Measurements from ENCODE around the gene KRTAP10-8. TPM values are rescaled to one million over a fixed set of nuclear protein-coding genes. Genes with fewer than 3 reads are reported as not detected.
A peak's percentile ranks its signal among the peaks of the same experiment; 100 is the strongest.
"Not testable (repeated sequence)": the region's sequence is repeated elsewhere in the genome, so short reads cannot be mapped to it uniquely, and the experiment has no call there.

Gene KRTAP10-8
- total RNA-seq, 1 donor from 2014 or later, result not detected

DNA sequence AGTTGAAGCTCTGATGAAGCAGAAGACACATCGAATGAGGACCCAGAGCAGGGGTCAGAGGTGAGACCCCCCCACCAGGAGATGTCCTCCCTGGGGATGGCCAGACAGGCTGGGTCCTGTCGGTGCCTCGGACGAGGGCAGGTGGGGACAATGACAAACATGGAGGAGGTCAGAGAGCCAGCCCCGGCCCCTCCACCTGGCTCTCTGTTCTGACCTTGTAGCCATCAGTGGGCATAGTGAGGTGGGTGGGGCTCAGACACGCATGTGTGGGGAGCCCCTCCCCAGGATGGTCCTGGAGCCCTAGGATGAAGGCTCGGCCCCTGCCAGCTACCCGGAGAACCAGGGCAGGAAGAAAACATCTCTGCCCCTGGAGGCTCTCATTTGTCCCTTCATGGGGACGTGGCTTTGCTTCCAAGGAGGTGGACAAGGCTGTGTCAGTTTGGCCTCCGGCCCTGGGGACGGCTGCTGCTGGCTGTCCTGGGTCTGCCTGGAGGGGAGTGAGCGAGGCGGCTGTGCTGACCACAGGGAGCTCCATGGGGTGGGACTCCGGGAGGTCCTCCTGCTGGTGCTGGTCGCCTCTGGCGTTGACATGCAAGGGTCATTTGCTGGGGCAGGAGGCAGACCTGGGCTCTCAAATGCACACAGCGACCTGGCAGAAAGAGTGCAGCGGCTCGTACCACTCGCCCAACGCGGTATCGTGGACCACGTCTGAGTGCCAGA lies 22.1 kb upstream of the KRTAP10-8 start:
- no peak for DNase-seq (ENCODE audit: low spot score)
- H3K9me3 Mint-ChIP-seq, result peaks cover 3% of the 10 kb centered on the region
- H3K27ac Mint-ChIP-seq, result no peak overlapping the region
- H3K36me3 Mint-ChIP-seq, result no peaks in the 10 kb centered on the region
- Histone ChIP-seq H3K27ac (no peak overlapping the region), H3K4me2 (no peak overlapping the region), H3K4me1 (peaks cover 5% of the 10 kb centered on the region), H4K20me1 (ENCODE audit: low read depth) (no peaks in the 10 kb centered on the region), H3K9me3 (ENCODE audit: low read depth) (no peaks in the 10 kb centered on the region), H2AFZ (replicated peaks) (no peak overlapping the region), H3K4me3 (no peak overlapping the region), H3K27me3 (no peaks in the 10 kb centered on the region), H3K36me3 (no peaks in the 10 kb centered on the region), H3F3A (ENCODE audit: low read depth) (no peaks in the 10 kb centered on the region), H3K9ac (no peak overlapping the region), H3K79me2 (ENCODE audit: low read depth) (no peaks in the 10 kb centered on the region)
- peaks cover 15% of the 10 kb centered on the region for H3K4me1 Mint-ChIP-seq
- TF ChIP-seq, protein P1, sequence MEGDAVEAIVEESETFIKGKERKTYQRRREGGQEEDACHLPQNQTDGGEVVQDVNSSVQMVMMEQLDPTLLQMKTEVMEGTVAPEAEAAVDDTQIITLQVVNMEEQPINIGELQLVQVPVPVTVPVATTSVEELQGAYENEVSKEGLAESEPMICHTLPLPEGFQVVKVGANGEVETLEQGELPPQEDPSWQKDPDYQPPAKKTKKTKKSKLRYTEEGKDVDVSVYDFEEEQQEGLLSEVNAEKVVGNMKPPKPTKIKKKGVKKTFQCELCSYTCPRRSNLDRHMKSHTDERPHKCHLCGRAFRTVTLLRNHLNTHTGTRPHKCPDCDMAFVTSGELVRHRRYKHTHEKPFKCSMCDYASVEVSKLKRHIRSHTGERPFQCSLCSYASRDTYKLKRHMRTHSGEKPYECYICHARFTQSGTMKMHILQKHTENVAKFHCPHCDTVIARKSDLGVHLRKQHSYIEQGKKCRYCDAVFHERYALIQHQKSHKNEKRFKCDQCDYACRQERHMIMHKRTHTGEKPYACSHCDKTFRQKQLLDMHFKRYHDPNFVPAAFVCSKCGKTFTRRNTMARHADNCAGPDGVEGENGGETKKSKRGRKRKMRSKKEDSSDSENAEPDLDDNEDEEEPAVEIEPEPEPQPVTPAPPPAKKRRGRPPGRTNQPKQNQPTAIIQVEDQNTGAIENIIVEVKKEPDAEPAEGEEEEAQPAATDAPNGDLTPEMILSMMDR (IDR thresholded peaks at IDR 0.05), result no peak
- TF ChIP-seq EZH2phosphoT487 (IDR thresholded peaks at IDR 0.05) (no peak), EZH2 (IDR thresholded peaks at IDR 0.05) (no peak)
- H3K4me3 Mint-ChIP-seq, result peak overlapping the region; percentile 41
- H3K27me3 Mint-ChIP-seq (ENCODE audit: insufficient read depth, low read depth), result peaks cover 2% of the 10 kb centered on the region

DNA sequence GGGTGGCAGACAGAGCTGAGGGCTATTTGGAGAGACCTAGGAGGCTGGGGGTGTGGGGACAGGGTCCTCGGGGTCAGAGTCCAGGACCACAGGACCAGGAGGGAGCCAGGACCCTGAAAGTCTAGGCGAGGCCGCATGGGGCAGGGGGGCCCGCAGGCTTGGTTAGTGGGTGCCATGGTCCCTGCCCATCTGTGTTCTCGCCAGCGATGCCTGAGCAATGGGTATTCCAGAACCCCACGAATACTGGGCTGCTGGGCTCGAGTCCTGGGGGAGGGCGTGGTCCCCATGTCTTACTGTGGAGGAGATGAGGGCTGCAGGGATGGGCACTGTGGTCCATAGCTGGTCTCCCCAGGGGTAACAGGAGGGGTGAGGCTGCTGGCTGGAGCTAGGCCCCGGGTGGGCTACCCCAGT lies 21.6 kb upstream of the KRTAP10-8 start:
- TF ChIP-seq, protein P1 (IDR thresholded peaks at IDR 0.05), result no peak
- TF ChIP-seq EZH2phosphoT487 (IDR thresholded peaks at IDR 0.05), result no peak
- no peak for TF ChIP-seq EZH2 (IDR thresholded peaks at IDR 0.05)
- no peaks in the 10 kb centered on the region for H4K20me1 ChIP-seq (ENCODE audit: low read depth)
- no peaks in the 10 kb centered on the region for H3K79me2 ChIP-seq (ENCODE audit: low read depth)
- H3K27ac Mint-ChIP-seq, result no peak overlapping the region
- H3K4me1 ChIP-seq, result peaks cover 5% of the 10 kb centered on the region
- no peak overlapping the region for H3K27ac ChIP-seq
- H3K4me1 Mint-ChIP-seq, result peaks cover 15% of the 10 kb centered on the region
- H3F3A ChIP-seq (ENCODE audit: low read depth), result no peaks in the 10 kb centered on the region
- H3K9me3 ChIP-seq (ENCODE audit: low read depth), result no peaks in the 10 kb centered on the region
- H2AFZ ChIP-seq (replicated peaks), result no peak overlapping the region
- no peak overlapping the region for H3K4me3 ChIP-seq
- H3K4me3 Mint-ChIP-seq, result peak overlapping the region; percentile 41
- no peaks in the 10 kb centered on the region for H3K36me3 ChIP-seq
- peaks cover 3% of the 10 kb centered on the region for H3K9me3 Mint-ChIP-seq
- H3K4me2 ChIP-seq, result no peak overlapping the region
- peaks cover 2% of the 10 kb centered on the region for H3K27me3 Mint-ChIP-seq (ENCODE audit: insufficient read depth, low read depth)
- no peaks in the 10 kb centered on the region for H3K27me3 ChIP-seq
- H3K36me3 Mint-ChIP-seq, result no peaks in the 10 kb centered on the region
- no peak overlapping the region for H3K9ac ChIP-seq
- DNase-seq (ENCODE audit: low spot score), result no peak

DNA sequence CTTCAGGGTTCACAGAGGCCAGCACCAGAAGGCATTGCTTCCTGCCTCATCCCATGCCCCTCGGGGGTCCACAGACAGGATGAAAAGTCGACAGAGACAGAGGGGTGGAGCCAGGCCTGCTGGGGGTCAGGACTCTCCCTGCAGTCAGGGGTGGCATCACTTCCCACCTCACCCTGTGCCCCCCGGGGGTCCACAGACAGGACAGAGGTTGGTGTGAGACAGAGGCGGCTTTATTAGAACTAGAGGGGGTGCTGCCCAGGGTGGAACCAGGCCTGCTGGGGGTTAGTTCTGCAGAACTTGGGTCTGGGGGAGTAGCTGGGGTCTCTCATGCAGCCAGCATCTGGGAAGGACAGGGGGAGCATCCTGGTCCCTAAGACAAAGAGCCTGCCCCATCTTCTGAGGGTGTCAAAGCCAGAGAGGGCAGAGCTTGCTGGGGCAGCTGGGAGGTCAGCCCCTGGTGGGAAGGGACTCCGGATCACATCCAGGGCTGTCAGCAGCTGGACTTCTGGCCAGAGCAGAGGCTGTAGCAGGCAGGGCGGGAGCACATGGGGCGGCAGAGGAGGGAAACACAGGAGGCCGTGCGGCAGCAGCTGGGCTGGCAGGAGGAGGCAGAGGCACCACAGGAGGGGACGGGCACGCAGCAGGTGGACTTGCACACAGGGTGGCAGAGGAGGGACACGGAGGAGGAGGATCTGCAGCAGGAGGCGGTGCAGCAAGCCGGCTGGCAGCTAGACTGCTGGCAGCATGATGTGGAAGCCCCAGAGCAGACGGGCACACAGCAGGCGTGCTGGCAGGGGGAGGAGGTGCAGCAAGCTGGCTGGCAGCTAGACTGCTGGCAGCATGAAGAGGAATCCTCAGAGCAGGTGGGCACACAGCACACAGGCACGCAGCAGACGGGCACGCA lies 20.7 kb upstream of the KRTAP10-8 start:
- H3K27ac ChIP-seq; DNase-seq (ENCODE audit: low spot score); H3K4me2 ChIP-seq; H3F3A ChIP-seq (ENCODE audit: low read depth); H3K9me3 Mint-ChIP-seq; H3K4me3 Mint-ChIP-seq; H2AFZ ChIP-seq (replicated peaks); H3K27me3 Mint-ChIP-seq (ENCODE audit: insufficient read depth, low read depth); H3K9ac ChIP-seq; H3K4me3 ChIP-seq; H3K36me3 ChIP-seq; H3K79me2 ChIP-seq (ENCODE audit: low read depth); H3K4me1 ChIP-seq; H4K20me1 ChIP-seq (ENCODE audit: low read depth); H3K9me3 ChIP-seq (ENCODE audit: low read depth); H3K27me3 ChIP-seq; H3K36me3 Mint-ChIP-seq; H3K27ac Mint-ChIP-seq: not testable (repeated sequence)
- peaks cover 15% of the 10 kb centered on the region for H3K4me1 Mint-ChIP-seq

DNA sequence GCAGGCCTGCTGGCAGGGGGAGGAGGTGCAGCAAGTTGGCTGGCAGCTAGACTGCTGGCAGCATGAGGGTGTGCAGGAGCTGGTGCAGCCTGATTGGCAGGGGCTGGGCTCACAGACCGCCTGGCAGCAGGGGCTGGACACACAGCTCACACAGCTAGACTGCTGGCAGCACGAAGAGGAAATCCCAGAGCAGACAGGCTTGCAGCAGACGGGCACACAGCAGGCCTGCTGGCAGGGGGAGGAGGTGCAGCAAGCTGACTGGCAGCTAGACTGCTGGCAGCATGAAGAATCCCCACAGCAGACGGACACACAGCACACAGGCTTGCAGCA lies 20.1 kb upstream of the KRTAP10-8 start:
- not testable (repeated sequence) for H2AFZ ChIP-seq (replicated peaks); H3K27me3 Mint-ChIP-seq (ENCODE audit: insufficient read depth, low read depth); H3K9me3 Mint-ChIP-seq; H3K79me2 ChIP-seq (ENCODE audit: low read depth); H3K36me3 ChIP-seq; H4K20me1 ChIP-seq (ENCODE audit: low read depth); H3K4me3 Mint-ChIP-seq; H3K4me1 ChIP-seq; H3K9me3 ChIP-seq (ENCODE audit: low read depth); H3K27me3 ChIP-seq; H3K27ac Mint-ChIP-seq; H3K9ac ChIP-seq; H3F3A ChIP-seq (ENCODE audit: low read depth); H3K36me3 Mint-ChIP-seq; H3K4me3 ChIP-seq; H3K27ac ChIP-seq; H3K4me2 ChIP-seq; DNase-seq (ENCODE audit: low spot score)
- H3K4me1 Mint-ChIP-seq, result peaks cover 15% of the 10 kb centered on the region
